ENCODE results near the gene TRIP11.
A peak's percentile ranks its signal among the peaks of the same experiment; 100 is the strongest.
"Not testable (repeated sequence)": the region's sequence is repeated elsewhere in the genome, so short reads cannot be mapped to it uniquely, and the experiment has no call there.

TRIP11 gene

DNA sequence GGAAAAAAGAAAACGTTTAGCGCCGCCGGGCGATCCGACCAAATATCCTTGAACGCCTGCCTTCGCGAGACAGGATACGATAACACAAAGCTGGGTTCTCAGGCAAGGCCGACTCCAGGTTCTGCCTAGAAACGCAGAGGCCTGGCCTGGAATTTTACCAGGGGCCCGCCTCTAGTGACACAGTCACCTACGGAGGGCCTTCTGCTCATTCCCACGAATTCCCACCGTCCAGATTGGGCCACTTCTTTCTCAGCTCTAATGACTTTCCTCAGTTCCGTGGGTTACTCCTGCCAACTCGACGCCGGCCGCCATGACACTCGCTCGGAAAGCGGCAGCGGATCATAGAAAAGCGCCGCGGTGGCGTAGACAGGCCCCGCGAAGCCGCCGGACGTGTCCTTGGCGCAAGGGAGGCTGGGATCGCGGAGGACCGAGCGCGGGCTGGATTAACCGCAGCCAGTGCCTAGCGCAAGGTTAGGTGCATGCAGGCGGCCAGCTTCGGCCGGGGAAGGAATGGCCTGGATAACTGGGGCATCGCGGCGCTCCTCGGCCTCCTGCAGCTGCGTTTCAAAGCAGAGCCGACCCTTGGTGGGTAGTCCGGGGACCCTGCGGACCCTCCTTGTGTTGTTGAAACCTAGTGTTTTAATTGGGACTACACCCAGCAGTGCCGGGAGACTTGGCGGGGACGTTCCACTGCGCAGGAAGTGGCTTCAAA is at the start of gene TRIP11:
Gene TRIP11, minus strand, starts transcription at position 341 of the 712 bp plus-strand sequence. CDS start 374 bp downstream, outside the sequence.
- peak; percentile 93 for DNase-seq

DNA sequence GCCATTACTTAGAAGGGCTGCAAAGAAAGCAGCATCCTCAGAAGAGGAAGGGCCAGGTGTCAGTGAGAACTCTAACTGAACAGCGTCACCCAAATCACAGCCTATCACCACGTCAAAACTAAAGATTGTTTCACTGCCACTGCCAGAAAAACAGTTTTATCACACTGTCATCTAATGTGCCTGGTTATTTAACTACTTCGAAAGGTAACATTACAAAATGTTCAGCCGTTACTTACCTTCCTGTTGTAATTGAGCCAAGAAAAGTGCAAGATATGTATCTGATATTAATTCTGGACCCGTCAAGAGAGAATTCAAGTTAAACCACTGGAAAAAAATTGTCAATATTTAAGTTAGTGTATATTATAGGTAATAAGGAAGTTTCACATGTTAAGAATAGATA is 48.6 kb upstream of the TRIP11 start:
- DNase-seq: no peak

DNA sequence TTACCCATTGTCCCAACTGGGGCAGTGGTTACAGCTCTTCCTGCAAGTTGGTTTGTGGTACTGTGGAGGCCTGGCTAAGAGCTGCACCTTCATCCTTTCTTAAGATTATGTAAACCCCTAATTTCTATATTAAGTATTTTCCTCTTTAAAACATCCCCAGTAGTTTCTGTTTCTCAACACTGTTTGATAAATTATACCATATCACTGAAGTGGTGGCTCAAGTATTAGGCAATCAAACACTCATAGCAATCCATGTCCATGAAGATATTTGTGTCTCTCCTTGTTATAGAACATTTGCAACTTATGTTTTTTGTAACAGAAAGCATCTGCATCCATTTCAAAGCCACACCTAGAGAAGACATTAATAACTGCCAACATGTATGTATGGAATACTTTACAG is 34.7 kb upstream of the TRIP11 start:
- no peak for DNase-seq

DNA sequence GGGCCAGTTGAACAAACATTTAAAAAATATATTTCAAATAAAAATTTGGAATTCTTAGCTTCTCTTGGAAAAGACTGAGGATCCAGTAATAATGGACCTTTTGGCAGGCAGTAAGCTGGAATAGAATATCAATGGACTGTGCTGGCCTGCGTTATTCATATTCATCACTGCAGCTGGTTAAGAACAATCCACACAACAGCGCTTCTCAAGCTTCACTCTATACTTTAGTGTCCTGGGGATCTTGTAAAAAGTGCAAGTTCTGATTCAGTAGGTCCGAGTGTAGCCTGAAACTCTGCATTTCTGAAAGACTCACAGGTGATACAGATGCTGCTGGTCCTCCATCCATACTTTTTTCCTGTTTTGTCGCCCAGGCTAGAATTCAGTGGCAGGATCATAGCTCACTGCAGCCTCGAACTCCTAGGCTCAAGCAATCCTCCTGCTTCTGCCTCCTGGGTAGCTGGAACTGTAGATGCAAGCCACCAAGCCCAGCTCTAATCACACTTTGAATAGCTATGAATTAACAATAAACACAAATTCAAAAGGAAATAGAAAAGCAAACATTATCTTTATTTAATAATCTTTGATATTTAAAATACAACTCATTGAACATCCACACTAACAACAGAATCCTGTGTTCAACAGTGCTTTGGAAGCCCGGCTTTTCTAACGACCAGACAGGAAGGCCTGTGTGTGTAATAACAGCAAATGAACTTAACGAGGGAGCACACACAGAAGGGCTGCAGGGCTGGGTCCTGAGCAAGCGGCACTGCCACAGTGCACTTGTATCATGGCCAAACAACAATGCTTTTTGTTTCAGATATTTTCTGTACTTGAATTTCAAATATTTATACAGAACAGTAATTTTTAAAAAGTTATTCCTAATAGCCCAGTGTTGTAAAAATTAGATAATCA is 18.4 kb upstream of the TRIP11 start:
- no peak for DNase-seq

DNA sequence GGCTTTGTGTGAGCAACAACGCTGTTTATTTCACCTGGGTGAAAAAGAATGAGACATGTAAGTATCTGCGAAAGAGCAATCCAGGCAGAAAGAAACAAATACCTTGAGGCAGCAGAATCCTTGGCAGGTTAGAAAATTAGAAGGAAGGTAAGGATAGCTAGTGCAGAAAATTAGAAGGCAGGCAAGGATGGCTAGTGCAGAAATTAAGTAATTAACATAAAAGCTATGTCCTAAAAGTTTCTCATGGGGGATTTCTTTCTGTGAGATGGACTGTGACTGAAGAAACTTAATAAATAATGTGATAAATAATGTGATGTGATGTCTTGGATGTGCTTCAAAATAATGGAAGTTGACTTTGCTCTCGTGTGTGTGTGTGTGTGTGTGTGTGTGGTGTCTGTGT is 9.9 kb upstream of the TRIP11 start:
- no peak for DNase-seq

DNA sequence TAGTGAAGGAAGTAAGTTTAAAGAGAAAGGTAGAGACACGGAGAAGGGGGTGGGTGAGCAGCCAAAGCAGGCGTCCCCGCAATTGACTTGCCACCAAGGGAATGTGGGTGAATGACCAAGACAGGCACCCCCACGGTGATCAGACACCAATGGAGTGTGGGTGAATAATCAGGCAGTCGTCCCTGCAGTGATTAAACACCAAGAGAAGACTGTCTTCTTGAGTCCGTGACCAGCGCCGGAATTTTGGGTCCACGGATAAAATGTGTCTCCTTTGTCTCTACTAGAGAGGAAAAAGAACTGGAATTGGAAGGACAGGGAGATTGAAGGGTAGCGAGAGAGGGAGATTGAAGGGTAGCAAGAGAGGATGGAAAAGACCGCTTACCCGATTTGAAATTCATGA is 9.4 kb upstream of the TRIP11 start:
- DNase-seq: not testable (repeated sequence)

DNA sequence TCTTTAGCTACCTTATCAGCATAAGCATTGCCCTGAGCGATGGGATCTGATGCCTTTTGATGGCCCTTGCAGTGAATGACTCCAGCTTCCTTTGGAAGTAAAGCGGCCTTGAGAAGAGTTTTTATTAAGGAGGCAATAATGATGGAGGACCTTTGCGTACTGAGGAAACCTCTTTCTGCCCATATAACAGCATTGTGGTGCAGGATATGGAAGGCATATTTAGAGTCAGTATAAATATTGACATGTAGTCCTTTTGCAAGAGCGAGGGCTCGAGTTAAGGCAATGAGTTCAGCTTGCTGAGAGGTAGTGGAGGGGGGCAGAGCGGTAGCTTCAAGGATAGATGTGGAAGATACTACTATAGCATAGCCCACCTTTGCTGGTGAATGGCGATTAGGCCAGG is 6.0 kb upstream of the TRIP11 start:
- not testable (repeated sequence) for DNase-seq

DNA sequence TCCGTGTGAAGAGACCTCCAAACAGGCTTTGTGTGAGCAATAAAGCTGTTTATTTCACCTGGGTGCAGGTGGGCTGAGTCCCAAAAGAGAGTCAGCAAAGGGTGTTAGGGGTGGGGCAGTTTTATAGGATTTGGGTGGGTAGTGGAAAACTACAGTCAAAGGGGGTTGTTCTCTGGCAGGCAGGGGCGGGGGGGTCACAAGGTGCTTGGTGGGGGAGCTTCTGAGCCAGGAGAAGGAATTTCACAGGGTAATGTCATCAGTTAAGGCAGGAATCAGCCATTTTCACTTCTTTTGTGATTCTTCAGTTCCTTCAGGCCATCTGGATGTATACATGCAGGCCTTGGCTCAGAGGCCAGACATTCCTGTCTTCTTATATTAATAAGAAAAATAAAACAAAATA is 1.9 kb upstream of the TRIP11 start:
- not testable (repeated sequence) for DNase-seq

DNA sequence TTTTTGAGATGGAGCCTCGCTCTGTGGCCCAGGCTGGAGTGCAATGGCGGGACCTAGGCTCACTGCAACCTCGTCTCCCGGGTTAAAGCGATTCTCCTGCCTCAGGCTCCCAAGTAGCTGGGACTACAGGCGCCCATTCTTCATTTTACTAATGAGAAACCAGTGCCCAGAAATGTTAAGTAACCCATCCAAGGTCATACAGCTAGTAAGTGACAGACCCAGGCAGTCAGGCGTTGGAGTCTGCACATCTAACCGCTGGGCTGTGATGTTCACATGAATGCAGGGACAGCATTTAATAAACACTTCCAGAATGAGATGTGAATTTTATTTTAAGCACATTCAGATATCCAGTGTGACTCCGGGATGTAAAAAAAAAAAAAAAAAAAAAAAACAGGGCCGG is 1.3 kb upstream of the TRIP11 start:
- DNase-seq: no peak

DNA sequence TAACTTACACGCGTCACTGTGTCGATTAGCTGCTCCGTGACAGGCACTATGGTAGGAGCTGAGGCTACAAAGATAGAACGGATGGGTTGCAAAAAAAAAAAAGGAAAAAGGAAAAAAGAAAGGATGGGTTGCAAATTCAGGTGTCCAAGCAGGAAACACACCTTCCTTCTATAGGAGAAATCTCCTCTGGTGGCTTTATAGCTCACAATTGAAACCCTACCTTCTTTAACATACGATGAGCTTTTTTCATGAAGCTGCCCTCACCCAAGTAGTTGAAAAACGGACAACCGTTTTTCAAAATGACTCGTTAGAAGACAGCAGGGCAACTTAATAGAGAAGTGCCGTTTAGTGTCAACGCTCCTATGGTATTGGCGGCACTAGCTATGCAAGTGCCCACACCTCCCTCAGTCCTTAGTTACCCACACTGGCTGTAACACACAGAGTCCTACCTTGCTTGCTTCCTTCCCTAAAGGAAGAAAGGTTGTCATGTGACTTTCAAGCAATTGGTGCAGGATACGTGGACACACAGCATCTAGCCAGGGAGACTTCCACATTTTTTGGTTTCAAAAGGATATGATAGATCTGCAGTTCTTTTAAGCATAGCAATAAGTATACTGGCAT is 682 bp upstream of the TRIP11 start:
- peak; percentile 33 for DNase-seq

DNA sequence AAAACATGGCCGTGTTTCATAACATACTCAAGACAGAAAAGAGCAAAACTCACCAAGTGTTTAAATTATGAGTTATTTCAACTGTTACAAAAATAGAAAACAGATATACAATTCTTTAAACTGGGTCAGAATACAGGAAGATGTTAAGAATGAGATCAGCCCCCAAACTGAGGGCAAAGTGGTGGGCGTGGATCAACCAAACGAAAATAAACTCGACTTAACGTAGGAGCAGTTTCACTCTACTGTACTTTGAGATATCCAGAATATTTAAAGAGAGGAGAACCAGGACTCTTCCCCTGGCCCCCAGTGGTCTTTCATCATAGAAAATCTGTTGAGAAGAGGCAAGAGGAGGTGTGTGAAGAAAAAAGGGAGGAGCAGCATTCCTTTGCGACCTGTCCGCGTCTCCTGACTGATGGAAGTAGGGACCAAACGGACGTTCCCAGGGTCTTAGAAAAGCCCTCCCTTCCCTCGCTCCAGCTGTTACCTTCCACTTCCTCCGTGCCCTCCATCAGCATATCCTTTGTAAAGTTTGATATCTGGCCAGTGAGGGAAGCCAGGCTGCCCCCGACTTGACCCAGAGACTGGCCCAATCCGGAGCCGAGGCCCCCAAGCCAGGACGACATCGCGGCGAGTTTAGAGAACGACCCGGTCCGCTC is 668 bp downstream of the TRIP11 start:
- peak; percentile 80 for DNase-seq

DNA sequence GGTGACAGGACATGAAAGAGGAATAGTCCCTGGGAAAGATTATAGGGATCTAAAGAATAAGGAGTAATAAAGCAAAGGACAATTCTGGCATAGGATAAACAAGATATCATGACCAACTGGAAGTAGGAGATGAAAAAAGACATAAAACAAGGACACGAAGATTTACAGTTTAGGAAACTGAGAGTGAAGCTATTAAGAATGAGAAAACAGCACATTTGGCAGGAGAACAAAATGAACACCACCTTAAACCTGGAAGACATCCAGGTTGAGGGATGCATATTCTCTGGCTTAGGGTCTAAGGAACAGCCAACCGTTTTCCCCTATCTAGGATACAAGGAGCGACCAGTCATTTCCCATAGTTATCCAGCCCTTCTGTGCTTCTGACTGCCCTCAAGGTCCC is 1.9 kb downstream of the TRIP11 start:
- no peak for DNase-seq

DNA sequence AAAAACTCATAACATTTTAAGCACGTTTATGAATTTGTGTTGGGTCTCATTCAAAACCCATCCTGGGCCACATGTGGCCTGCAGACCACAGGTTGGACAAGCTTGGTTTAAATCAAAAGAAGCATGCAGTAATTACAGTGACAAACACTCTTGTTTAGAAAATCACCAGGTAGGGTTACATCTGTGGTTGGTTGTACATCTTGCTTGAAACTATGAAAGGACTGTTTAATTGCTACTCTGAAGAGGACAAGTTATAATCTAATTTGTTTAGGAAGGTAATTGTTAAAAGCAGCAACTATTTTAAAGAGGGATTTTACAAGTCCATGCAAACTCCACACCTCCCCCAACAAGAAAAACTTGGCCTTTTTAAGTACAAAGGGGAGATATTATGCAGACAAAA is 4.0 kb downstream of the TRIP11 start:
- no peak for DNase-seq

DNA sequence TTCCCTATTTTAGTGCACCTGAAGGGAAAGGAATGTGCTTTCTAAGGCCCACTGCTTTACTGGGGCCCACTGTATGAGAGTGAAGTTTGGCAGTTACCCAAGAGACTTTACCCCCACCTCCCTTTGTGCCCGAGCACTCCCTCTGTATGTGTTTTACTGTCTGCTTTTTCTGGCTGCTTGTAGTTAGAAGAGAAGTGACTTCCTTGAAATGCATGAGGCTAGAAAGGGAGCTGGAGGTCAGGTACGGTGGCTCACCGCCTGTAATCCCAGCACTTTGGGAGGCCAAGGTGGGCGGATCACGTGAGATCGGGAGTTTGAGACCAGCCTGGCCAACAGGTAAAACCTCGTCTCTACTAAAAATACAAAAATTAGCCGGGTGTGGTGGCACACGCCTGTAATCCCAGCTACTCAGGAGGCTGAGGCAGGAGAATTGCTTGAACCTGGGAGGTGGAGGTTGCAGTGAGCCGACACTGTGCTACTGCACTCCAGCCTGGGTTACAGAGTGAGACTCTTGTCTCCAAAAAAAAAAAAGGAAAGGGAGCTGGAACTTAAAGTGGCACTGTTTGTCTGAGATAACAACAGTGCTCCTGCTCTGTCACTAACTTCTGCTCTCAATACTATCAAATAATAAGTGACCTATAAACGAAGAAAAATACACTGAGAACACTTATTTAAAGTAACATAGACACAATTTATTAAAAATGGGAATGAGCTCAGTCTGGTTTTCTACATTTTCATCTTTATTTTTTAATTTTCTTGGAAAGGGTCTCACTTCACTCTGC is 5.8 kb downstream of the TRIP11 start:
- no peak for DNase-seq

DNA sequence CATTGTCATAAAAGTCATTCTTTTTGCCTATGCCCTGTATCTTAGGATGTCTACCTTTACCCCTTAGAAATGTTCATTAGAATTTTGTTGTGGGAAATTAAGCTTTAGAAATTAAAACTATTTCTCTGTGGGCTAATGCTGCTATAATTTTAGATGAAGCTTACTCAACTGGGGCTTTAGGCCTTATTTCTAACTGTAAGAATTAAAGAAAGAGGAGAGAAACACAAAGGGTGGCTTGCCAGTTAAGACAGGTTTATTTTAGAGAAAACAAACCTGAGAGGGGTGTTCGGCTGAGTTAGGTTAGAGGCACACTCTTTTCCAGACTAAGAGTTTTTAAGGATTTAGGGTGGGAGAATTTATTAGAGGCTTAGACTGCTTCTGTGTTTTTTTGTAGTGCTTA is 6.4 kb downstream of the TRIP11 start:
- no peak for DNase-seq

DNA sequence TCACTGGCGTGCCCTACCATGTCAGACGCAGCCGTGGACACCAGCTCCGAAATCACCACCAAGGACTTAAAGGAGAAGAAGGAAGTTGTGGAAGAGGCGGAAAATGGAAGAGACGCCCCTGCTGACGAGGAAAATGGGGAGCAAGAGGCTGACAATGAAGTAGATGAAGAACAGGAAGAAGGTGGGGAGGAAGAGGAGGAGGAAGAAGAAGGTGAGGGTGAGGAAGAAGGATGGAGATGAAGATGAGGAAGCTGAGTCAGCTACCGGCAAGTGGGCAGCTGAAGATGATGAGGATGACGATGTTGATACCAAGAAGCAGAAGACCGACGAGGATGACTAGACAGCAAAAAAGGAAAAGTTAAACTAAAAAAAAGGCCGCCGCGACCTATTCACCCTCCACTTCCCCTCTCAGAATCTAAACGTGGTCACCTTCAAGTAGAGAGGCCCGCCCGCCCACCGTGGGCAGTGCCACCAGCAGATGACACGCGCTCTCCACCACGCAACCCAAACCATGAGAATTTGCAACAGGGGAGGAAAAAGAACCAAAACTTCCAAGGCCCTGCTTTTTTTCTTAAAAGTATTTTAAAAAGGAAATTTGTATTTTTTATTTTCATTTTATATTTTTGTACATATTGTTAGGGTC is 13.2 kb downstream of the TRIP11 start:
- no peak for DNase-seq

DNA sequence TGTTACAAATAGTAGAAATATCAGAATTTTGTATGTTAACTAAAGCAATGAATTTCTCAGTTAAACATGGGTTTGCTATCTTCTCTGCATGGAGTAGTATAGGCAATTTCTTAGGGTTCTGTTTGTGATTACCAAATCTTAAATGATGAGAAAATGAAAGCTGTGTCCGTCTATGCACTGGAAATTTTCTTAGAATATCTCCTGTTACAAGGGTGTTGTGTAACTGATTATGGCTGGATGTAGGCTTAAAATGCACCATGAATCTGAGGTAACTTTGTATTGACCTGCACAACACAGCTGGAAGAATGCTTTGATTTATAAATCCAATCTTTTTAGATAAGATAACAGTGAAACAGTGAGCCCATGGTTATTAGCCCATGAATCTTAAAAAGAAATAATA is 17.8 kb downstream of the TRIP11 start:
- DNase-seq: no peak

DNA sequence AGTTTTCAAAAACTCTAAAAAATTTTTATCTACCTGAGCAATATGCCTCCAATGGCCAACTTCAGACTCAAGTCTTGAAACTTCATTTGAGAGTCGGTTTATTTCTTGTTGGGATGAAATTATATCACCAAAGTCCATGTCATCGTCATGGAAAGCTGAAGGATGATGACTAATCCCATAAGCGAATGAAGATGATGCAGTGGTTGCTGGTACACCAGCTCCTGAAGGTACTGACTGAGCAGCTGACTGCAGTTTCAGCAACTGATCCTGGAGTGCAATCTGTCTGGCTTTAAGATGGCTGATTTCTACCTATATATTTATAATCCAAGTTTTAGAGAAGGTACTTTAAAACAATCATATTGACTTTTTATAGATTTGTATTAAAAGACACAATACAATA is 18.3 kb downstream of the TRIP11 start:
- no peak for DNase-seq

DNA sequence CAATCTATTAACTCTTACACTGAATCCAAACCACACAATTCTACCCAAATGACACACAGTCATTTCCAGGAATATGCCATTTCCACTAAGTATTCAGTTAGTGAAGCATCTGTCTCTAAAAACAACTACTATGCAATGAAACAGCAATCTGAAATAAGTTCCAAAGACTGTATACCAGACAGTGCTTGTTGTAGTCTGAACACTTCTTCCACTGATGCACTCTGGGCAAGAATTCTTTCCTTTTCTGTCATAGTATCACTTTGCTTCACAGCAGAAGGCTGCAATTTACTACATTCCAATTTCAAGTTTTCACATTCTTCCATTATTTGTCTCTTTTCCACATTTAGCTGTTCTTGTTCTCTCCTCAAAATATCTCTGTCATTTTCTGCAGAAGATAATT is 25.8 kb downstream of the TRIP11 start:
- no peak for DNase-seq

DNA sequence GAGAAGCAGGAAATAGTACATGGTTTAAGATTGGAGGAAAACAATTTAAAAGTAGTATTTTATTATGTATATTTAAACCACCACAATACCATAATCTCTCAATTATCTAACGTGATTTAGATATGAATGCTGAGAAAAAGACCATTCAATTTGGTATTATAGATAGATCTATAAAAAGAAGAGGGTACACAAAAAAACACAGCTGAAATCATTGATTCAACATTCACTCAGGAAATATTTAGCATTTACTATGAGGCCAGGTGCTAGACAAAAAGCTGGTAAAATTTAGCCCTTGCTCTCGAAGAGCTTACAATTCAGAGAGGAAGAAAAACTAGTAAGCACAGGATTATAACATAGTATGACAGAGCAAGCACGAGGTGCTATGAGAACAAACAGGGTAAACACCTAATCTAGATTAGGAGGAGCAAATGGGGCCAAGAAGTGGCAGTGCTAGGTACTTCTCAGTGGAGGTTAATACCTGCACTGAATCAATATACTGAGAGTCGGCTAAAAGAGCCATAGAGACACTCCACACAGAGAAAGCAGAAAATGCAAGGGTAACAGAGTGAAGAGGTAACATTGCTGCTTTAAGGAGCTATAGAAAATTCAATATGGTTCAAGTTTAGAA is 27.6 kb downstream of the TRIP11 start:
- no peak for DNase-seq

DNA sequence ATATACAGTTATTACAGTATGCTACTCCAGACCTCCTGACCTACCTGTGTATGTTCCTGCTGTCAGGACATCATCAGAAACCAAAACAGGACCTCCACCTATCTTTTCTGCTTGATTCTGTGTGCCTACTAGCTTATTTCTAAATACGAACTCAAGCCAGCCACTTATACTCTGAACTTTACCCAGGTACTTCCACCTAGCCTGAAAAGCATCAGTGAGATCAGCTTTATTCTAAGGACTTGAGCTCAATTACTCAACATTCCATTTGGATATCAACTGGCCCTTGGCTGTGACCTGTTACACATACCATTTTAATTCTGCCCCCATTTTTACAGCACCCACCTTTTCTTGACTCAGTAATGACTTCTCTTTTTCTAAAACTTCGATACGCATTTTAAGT is 29.2 kb downstream of the TRIP11 start:
- no peak for DNase-seq
